SU-DHL-6 (cell line): ENCODE data around the gene RRAS2.

Source experiments
- CTCF ChIP-seq: fragments of 200-600 bp; sonication (generic); IDR thresholded peaks from one replicate; pipeline ENCODE4 v1.5.1; 2017; ENCODE audit warnings: antibody characterized with exemption, mild to moderate bottlenecking, low read length, moderate library complexity; ENCODE audit not compliant: insufficient read depth, poor library complexity, severe bottlenecking
- EZH2phosphoT487 ChIP-seq: fragments of 200-600 bp; sonication (generic), shearing (Covaris generic); conservative IDR thresholded peaks from 2 replicates; pipeline ENCODE4 v1.6.1; 2018; ENCODE audit warnings: mild to moderate bottlenecking, antibody characterized with exemption, low read length, moderate library complexity, mixed read lengths

- no peak for TF ChIP-seq CTCF
- no peak for TF ChIP-seq EZH2phosphoT487
Measured at GRCh38 chr11:14357881-14358728, 878 bp downstream of the RRAS2 start.
